ENCODE results near the gene EPB41L3.

EPB41L3 gene

GRCh38 chr18:5539391-5539790 lies 4.4 kb downstream of the EPB41L3 start:
- Histone ChIP-seq H3K27me3 (ENCODE audit: insufficient read depth, low read depth) (no peaks in the 10 kb centered on the region), H3K36me3 (ENCODE audit: insufficient read depth) (no peaks in the 10 kb centered on the region), H3K79me2 (ENCODE audit: insufficient read depth, low read depth) (no peaks in the 10 kb centered on the region), H4K20me1 (ENCODE audit: insufficient read depth) (no peaks in the 10 kb centered on the region), H2AFZ (ENCODE audit: low read depth) (no peak overlapping the region), H3K4me1 (ENCODE audit: low read depth, poor library complexity, severe bottlenecking) (no peaks in the 10 kb centered on the region), H3K4me2 (no peak overlapping the region), H3K27ac (no peak overlapping the region), H3K9ac (no peak overlapping the region), H3K4me3 (IDR thresholded peaks at IDR 0.05; ENCODE audit: insufficient read depth, low read depth, low read length) (no peak overlapping the region)
- TF ChIP-seq, protein P1, sequence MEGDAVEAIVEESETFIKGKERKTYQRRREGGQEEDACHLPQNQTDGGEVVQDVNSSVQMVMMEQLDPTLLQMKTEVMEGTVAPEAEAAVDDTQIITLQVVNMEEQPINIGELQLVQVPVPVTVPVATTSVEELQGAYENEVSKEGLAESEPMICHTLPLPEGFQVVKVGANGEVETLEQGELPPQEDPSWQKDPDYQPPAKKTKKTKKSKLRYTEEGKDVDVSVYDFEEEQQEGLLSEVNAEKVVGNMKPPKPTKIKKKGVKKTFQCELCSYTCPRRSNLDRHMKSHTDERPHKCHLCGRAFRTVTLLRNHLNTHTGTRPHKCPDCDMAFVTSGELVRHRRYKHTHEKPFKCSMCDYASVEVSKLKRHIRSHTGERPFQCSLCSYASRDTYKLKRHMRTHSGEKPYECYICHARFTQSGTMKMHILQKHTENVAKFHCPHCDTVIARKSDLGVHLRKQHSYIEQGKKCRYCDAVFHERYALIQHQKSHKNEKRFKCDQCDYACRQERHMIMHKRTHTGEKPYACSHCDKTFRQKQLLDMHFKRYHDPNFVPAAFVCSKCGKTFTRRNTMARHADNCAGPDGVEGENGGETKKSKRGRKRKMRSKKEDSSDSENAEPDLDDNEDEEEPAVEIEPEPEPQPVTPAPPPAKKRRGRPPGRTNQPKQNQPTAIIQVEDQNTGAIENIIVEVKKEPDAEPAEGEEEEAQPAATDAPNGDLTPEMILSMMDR (conservative IDR thresholded peaks at IDR 0.05; ENCODE audit: low read depth, low read length) = no peak

- Histone ChIP-seq H3K9ac (no peak overlapping the region), H3K36me3 (ENCODE audit: insufficient read depth) (no peaks in the 10 kb centered on the region), H3K4me1 (ENCODE audit: low read depth, poor library complexity, severe bottlenecking) (no peaks in the 10 kb centered on the region), H3K27ac (no peak overlapping the region), H3K4me2 (no peak overlapping the region), H2AFZ (ENCODE audit: low read depth) (no peak overlapping the region), H3K4me3 (IDR thresholded peaks at IDR 0.05; ENCODE audit: insufficient read depth, low read depth, low read length) (no peak overlapping the region), H4K20me1 (ENCODE audit: insufficient read depth) (no peaks in the 10 kb centered on the region), H3K27me3 (ENCODE audit: insufficient read depth, low read depth) (no peaks in the 10 kb centered on the region), H3K79me2 (ENCODE audit: insufficient read depth, low read depth) (no peaks in the 10 kb centered on the region)
- TF ChIP-seq, protein P1 (conservative IDR thresholded peaks at IDR 0.05; ENCODE audit: low read depth, low read length) = no peak
Observed at GRCh38 chr18:5538544-5538943, 5.3 kb downstream of the EPB41L3 start.

GRCh38 chr18:5537860-5538259 lies 5.9 kb downstream of the EPB41L3 start:
- Histone ChIP-seq H3K4me3 (IDR thresholded peaks at IDR 0.05; ENCODE audit: insufficient read depth, low read depth, low read length) (no peak overlapping the region), H3K4me1 (ENCODE audit: low read depth, poor library complexity, severe bottlenecking) (no peaks in the 10 kb centered on the region), H3K36me3 (ENCODE audit: insufficient read depth) (no peaks in the 10 kb centered on the region), H3K4me2 (no peak overlapping the region), H3K27me3 (ENCODE audit: insufficient read depth, low read depth) (no peaks in the 10 kb centered on the region), H3K9ac (no peak overlapping the region), H2AFZ (ENCODE audit: low read depth) (no peak overlapping the region), H3K27ac (no peak overlapping the region), H4K20me1 (ENCODE audit: insufficient read depth) (no peaks in the 10 kb centered on the region), H3K79me2 (ENCODE audit: insufficient read depth, low read depth) (no peaks in the 10 kb centered on the region)
- TF ChIP-seq, protein P1 (conservative IDR thresholded peaks at IDR 0.05; ENCODE audit: low read depth, low read length) = no peak

DNA sequence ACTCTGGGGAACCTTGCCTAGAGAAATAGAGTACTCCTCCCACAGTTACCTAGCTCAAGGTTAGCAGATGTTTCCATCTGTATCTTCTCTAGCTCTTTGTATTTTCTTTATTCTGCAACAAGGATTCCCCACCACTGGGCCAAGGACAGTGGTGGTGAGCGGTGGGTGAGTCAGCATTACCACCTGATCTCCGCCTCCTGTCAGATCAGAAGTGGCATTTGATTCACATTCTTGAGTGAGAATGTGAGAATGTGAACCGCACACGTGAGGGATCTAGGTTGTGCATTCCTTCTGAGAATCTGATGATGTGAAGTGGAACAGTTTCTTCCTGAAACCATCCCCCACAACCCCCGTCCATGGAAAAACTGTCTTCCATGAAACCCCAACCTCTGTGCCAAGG lies 9.0 kb downstream of the EPB41L3 start:
- no peak overlapping the region for H3K9ac ChIP-seq
- TF ChIP-seq, protein P1 (conservative IDR thresholded peaks at IDR 0.05; ENCODE audit: low read depth, low read length) = no peak
- no peak overlapping the region for H3K4me2 ChIP-seq
- H3K27ac ChIP-seq = no peak overlapping the region
- no peaks in the 10 kb centered on the region for H3K27me3 ChIP-seq (ENCODE audit: insufficient read depth, low read depth)
- H3K4me1 ChIP-seq (ENCODE audit: low read depth, poor library complexity, severe bottlenecking) = no peaks in the 10 kb centered on the region
- no peaks in the 10 kb centered on the region for H3K79me2 ChIP-seq (ENCODE audit: insufficient read depth, low read depth)
- H3K4me3 ChIP-seq (IDR thresholded peaks at IDR 0.05; ENCODE audit: insufficient read depth, low read depth, low read length) = no peak overlapping the region
- no peaks in the 10 kb centered on the region for H4K20me1 ChIP-seq (ENCODE audit: insufficient read depth)
- H3K36me3 ChIP-seq (ENCODE audit: insufficient read depth) = no peaks in the 10 kb centered on the region
- H2AFZ ChIP-seq (ENCODE audit: low read depth) = no peak overlapping the region
